Lower lobe of right lung (tissue), 2 donors: ENCODE data around the gene SLC31A1. TPM values are rescaled to one million over a fixed set of nuclear protein-coding genes. Genes with fewer than 3 reads are reported as not detected.
"Not testable (repeated sequence)": the region's sequence is repeated elsewhere in the genome, so short reads cannot be mapped to it uniquely, and the experiment has no call there.

ENCODE experiments used
- ATAC-seq, 2 donors: fragments of 200-7000 bp; cut with Tn5 transposase; one replicate each; pipeline ENCODE4 v1.9.1; 2020 to 2022; ENCODE audit warnings: mild to moderate bottlenecking in 2 of 2, moderate library complexity in 2 of 2
- DNase-seq: peaks from one replicate; pipeline ENCODE4 v3.0.0-alpha.2; 2020
- H3K27ac ChIP-seq: fragments of 200-600 bp; one replicate; pipeline ENCODE4 v1.8.0; 2022
- H3K27me3 ChIP-seq: fragments of 200-600 bp; one replicate; pipeline ENCODE4 v1.8.0; 2022; ENCODE audit warnings: low read depth
- H3K36me3 ChIP-seq: fragments of 200-600 bp; one replicate; pipeline ENCODE4 v1.8.0; 2022; ENCODE audit warnings: mild to moderate bottlenecking
- H3K4me1 ChIP-seq: fragments of 200-600 bp; one replicate; pipeline ENCODE4 v1.8.0; 2022
- H3K4me3 ChIP-seq: fragments of 200-600 bp; one replicate; pipeline ENCODE4 v1.8.0; 2022; ENCODE audit warnings: mild to moderate bottlenecking
- H3K9me3 ChIP-seq: fragments of 200-600 bp; one replicate; pipeline ENCODE4 v1.8.0; 2022
- CTCF ChIP-seq: fragments of 200-600 bp; IDR thresholded peaks from one replicate; pipeline ENCODE4 v1.8.0; 2022; ENCODE audit warnings: antibody characterized with exemption, mild to moderate bottlenecking
- intact Hi-C: fragments of 100-400 bp; cut with DNase I; formaldehyde crosslinking; loops from one replicate; pipeline ENCODE4 v1.11.0; 2022
- total RNA-seq: library from RNA; stranded (reverse); fragmentation: NEBNext Ultra II Directional; extraction: Animal tissue kit (Norgen Biotek cat#: 25700); gene quantifications from one replicate; pipeline ENCODE4 v1.2.1, GENCODE V29; 2021
- donor health status: DM: no; HTN: yes; CAD: no; lungs with severe emphysema.

SLC31A1 gene
- total RNA-seq, 1 donor from 2014 or later: 48.4 TPM

GRCh38 chr9:113227436-113227835 is 6.1 kb downstream of the SLC31A1 start:
- DNase-seq: no peak
- Histone ChIP-seq H3K4me3 (no peak overlapping the region), H3K27me3 (no peaks in the 10 kb centered on the region), H3K27ac (no peak overlapping the region), H3K4me1 (peaks cover 41% of the 10 kb centered on the region), H3K36me3 (peaks cover 7% of the 10 kb centered on the region), H3K9me3 (no peaks in the 10 kb centered on the region)
- TF ChIP-seq CTCF: no peak
- no peak for ATAC-seq
- intact Hi-C loops: no loop called here

GRCh38 chr9:113228130-113228665 is 6.9 kb downstream of the SLC31A1 start:
- intact Hi-C loops: no loop called here
- no peak for TF ChIP-seq CTCF
- H3K4me3 ChIP-seq: no peak overlapping the region
- H3K27me3 ChIP-seq: no peaks in the 10 kb centered on the region
- H3K9me3 ChIP-seq: no peaks in the 10 kb centered on the region
- H3K4me1 ChIP-seq: peaks cover 41% of the 10 kb centered on the region
- peaks cover 7% of the 10 kb centered on the region for H3K36me3 ChIP-seq
- no peak overlapping the region for H3K27ac ChIP-seq
- no peak for DNase-seq
- no peak for ATAC-seq

GRCh38 chr9:113231701-113232100 is 10.4 kb downstream of the SLC31A1 start:
- ATAC-seq (no peak), DNase-seq (no peak)
- intact Hi-C loops: no loop called here
- H3K27me3 ChIP-seq: no peaks in the 10 kb centered on the region
- H3K4me3 ChIP-seq: no peak overlapping the region
- H3K4me1 ChIP-seq: peaks cover 33% of the 10 kb centered on the region
- no peak for TF ChIP-seq CTCF
- H3K27ac ChIP-seq: peak overlapping the region; percentile 81
- no peaks in the 10 kb centered on the region for H3K9me3 ChIP-seq
- H3K36me3 ChIP-seq: no peaks in the 10 kb centered on the region

GRCh38 chr9:113235701-113236255 is 14.4 kb downstream of the SLC31A1 start:
- DNase-seq: peak; percentile 54
- H3K27ac ChIP-seq, H3K4me3 ChIP-seq, intact Hi-C loops, H3K36me3 ChIP-seq, ATAC-seq, H3K9me3 ChIP-seq, H3K27me3 ChIP-seq: not testable (repeated sequence)
- peaks cover 35% of the 10 kb centered on the region for H3K4me1 ChIP-seq

- Histone ChIP-seq H3K9me3 (no peaks in the 10 kb centered on the region), H3K27me3 (no peaks in the 10 kb centered on the region), H3K4me3 (no peak overlapping the region), H3K27ac (no peak overlapping the region), H3K36me3 (no peaks in the 10 kb centered on the region), H3K4me1 (peaks cover 32% of the 10 kb centered on the region)
- intact Hi-C loops: no loop called here
- no peak for TF ChIP-seq CTCF
- no peak for ATAC-seq
- DNase-seq: no peak
These were observed 15.7 kb downstream of the SLC31A1 start for GRCh38 chr9:113237026-113237425.

GRCh38 chr9:113238202-113238858 is 17.0 kb downstream of the SLC31A1 start:
- no peaks in the 10 kb centered on the region for H3K36me3 ChIP-seq
- no peak overlapping the region for H3K4me3 ChIP-seq
- no peak for TF ChIP-seq CTCF
- H3K27me3 ChIP-seq: no peaks in the 10 kb centered on the region
- ATAC-seq (no peak), DNase-seq (no peak)
- no peaks in the 10 kb centered on the region for H3K9me3 ChIP-seq
- no peak overlapping the region for H3K27ac ChIP-seq
- peaks cover 19% of the 10 kb centered on the region for H3K4me1 ChIP-seq
- intact Hi-C loops: no loop called here
